Right lobe of liver (tissue), 6 donors: ENCODE measurements around the gene PRSS8. TPM values are rescaled to one million over a fixed set of nuclear protein-coding genes. Genes with fewer than 3 reads are reported as not detected.

Source experiments
- ATAC-seq, 4 donors: fragments of 200-7000 bp; cut with Tn5 transposase; one replicate each; pipeline ENCODE4 v1.9.1; 2020; ENCODE audit warnings: mild to moderate bottlenecking in 4 of 4, moderate library complexity in 4 of 4
- DNase-seq, 3 donors: peaks; one replicate each; pipeline ENCODE4 v3.0.0-alpha.2; 2020
- H3K27ac ChIP-seq, 3 donors: fragments of 200-600 bp; one replicate each; pipeline ENCODE4 v1.8.0; 2022
- H3K27me3 ChIP-seq, 2 donors: fragments of 200-600 bp; one replicate each; pipeline ENCODE4 v1.8.0; 2022
- H3K36me3 ChIP-seq, 4 donors: fragments of 200-600 bp; sonication (generic) in 1 of 4; one replicate each; pipeline versions ENCODE4 v1.5.1 to v1.8.0; 2017 to 2022; ENCODE audit warnings: control low read depth in 1 of 4
- H3K4me1 ChIP-seq, 4 donors: fragments of 200-600 bp; sonication (generic) in 1 of 4; one replicate each; pipeline versions ENCODE4 v1.5.1 to v1.8.0; 2017 to 2022; ENCODE audit warnings: control low read depth in 1 of 4
- H3K4me3 ChIP-seq, 3 donors: fragments of 200-600 bp; one replicate each; pipeline ENCODE4 v1.8.0; 2022
- H3K9me3 ChIP-seq, 4 donors: fragments of 200-600 bp; sonication (generic) in 1 of 4; one replicate each; pipeline versions ENCODE4 v1.5.1 to v1.8.0; 2017 to 2022; ENCODE audit warnings: control low read depth in 1 of 4
- POLR2A ChIP-seq: fragments of 450-650 bp; IDR thresholded peaks from one replicate; pipeline ENCODE4 v1.6.1; 2017; ENCODE audit warnings: antibody characterized with exemption, mild to moderate bottlenecking
- WGBS: methylation state at CpG from one replicate; pipeline ENCODE4 v1.1.6; 2018; ENCODE audit warnings: low coverage, low lambda C conversion rate; ENCODE audit not compliant: insufficient coverage; ENCODE audit errors: missing lambda C conversion rate; 5-methylcytosine and 5-hydroxymethylcytosine counted together
- intact Hi-C, 2 donors: fragments of 100-400 bp; cut with DNase I; formaldehyde crosslinking; loops; one replicate each; pipeline versions ENCODE4 v1.11.2 to v1.14.1; 2022
- total RNA-seq, 6 experiments: library from RNA; depleted of rRNA in 2 of 6; stranded (reverse); fragments of >200 nt in 2 of 6; fragmentation: NEBNext Ultra II Directional in 3 of 6; extraction: Animal tissue kit (Norgen Biotek cat#: 25700) in 3 of 6; gene quantifications; one replicate each; pipeline versions ENCODE4 v1.1.0 to v1.2.4, GENCODE V29; 2016 to 2023
- TF ChIP-seq, protein P1 (sequence below), 4 donors: fragments of 200-600 bp in 3 of 4; fragments of 450-650 bp in 1 of 4; IDR thresholded peaks; one replicate each; pipeline versions ENCODE4 v1.5.1 to v1.8.0; 2016 to 2022; ENCODE audit warnings: antibody characterized with exemption in 4 of 4, mild to moderate bottlenecking in 2 of 4
- donor health status: DM: no; HTN: yes; CAD: no.
- donor health status: DM: no; HTN: no; CAD: no.
- donor health status: DM: no; HTN: no; CAD: no.
- donor health status: DM: no; HTN: yes; CAD: no.
- donor health status: DM: no; HTN: yes; CAD: no.

The PRSS8 gene
- total RNA-seq, 6 experiments from 2014 or later = 5.6 to 20.0 (median 13.1) TPM

DNA sequence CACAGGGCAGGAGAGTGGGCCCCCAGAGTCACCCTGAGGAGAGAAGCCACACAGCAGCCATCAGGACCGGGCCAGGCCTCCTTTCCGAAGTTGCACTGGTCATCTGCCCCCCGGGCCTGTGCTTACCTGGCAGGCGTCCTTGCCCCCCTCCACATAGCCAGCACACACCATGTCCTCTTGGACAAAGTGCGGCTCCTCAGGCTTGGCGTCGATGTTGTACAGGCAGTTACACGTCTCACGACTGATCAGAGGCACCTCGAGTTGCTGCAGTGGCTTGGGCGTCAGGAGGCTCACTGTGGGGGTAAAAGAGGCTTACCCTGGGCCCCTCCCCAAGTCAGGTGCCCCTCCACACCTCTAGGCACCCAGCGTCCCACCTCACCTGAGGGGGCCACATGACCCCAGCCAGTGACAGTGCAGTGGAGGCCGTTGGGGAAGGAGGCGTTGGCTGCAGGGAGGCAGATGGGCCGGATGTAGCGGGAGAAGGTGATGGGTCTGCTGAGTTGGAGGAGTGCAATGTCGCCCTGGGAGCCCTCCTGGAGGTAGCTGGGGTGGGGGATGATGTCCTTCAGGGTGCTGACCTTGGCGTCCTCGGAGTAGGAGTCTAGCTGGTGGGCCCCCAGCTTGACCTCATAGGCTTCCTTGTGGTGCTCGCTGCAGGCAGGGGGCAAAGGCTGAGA is 3.1 kb downstream of the PRSS8 start:
- peaks cover 0 to 2% (median 0%) of the 10 kb centered on the region in 4 donors for H3K4me1 ChIP-seq
- ATAC-seq (no peak), DNase-seq (no peak)
- H3K4me3 ChIP-seq = no peak overlapping the region
- no peaks in the 10 kb centered on the region for H3K27me3 ChIP-seq
- H3K36me3 ChIP-seq = peaks cover 0 to 19% (median 0%) of the 10 kb centered on the region in 4 donors
- intact Hi-C loops = no loop called here
- no CpG with 5 or more reads among the region's 20 CpGs for WGBS
- TF ChIP-seq, protein P1, sequence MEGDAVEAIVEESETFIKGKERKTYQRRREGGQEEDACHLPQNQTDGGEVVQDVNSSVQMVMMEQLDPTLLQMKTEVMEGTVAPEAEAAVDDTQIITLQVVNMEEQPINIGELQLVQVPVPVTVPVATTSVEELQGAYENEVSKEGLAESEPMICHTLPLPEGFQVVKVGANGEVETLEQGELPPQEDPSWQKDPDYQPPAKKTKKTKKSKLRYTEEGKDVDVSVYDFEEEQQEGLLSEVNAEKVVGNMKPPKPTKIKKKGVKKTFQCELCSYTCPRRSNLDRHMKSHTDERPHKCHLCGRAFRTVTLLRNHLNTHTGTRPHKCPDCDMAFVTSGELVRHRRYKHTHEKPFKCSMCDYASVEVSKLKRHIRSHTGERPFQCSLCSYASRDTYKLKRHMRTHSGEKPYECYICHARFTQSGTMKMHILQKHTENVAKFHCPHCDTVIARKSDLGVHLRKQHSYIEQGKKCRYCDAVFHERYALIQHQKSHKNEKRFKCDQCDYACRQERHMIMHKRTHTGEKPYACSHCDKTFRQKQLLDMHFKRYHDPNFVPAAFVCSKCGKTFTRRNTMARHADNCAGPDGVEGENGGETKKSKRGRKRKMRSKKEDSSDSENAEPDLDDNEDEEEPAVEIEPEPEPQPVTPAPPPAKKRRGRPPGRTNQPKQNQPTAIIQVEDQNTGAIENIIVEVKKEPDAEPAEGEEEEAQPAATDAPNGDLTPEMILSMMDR (IDR thresholded peaks at IDR 0.05) = no peak
- no peak for TF ChIP-seq POLR2A
- H3K27ac ChIP-seq = no peak overlapping the region
- H3K9me3 ChIP-seq = no peaks in the 10 kb centered on the region

DNA sequence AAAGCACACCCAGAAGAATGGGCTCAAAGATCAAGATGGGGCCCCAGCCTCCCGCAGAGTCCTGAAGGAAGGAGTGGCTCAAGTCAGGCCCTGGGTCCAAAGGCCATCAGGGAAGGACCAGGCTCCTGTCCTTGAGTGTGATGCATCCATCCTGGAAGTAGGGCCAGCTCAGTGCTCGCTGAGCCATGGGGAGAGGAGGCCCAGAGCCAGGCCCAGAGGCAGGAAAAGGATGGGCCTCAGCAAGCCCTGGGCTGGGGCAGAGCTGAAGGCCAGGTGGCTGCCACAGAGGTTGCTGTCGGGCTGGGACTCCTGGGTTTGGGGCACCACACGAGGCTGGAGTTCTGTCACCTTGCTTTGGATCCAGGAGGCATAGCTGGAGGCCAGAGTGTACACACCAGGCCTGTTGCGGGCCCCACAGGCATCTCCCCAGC is 3.7 kb downstream of the PRSS8 start:
- H3K9me3 ChIP-seq = no peaks in the 10 kb centered on the region
- no peaks in the 10 kb centered on the region for H3K27me3 ChIP-seq
- H3K4me3 ChIP-seq = no peak overlapping the region
- DNase-seq = no peak
- no peak for ATAC-seq
- intact Hi-C loops = no loop called here
- peaks cover 0 to 2% (median 0%) of the 10 kb centered on the region in 4 donors for H3K4me1 ChIP-seq
- H3K27ac ChIP-seq = no peak overlapping the region
- no CpG with 5 or more reads among the region's 5 CpGs for WGBS
- TF ChIP-seq, protein P1 (IDR thresholded peaks at IDR 0.05) = no peak
- H3K36me3 ChIP-seq = peaks cover 0 to 25% (median 3%) of the 10 kb centered on the region in 4 donors

DNA sequence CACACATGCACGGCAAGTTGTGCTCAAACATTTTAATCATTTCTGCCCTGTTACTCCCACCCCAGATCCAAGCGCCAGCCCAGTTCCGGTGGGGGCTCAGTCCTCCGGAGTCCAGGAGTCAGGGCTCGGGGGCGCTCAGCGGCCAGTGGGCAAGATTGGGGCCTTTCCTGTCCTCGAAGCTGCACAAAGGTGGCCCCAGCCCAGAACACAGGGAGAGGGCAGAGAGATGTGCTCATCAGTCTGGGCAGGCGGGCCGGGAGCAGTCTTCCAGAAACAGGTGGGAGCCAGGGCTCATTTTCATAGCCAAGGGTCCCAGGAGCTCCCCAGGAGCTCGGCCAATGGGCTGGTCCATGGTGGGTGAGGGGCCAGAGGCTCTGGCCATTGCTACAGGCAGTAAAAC is 4.1 kb downstream of the PRSS8 start:
- Histone ChIP-seq H3K36me3 (peaks cover 0 to 27% (median 3%) of the 10 kb centered on the region in 4 donors), H3K27ac (no peak overlapping the region), H3K9me3 (no peaks in the 10 kb centered on the region), H3K27me3 (no peaks in the 10 kb centered on the region), H3K4me1 (peaks cover 0 to 2% (median 0%) of the 10 kb centered on the region in 4 donors), H3K4me3 (no peak overlapping the region)
- ATAC-seq (no peak), DNase-seq (no peak)
- WGBS = 97% methylated on average over 11 of the region's 11 CpGs
- TF ChIP-seq, protein P1 (IDR thresholded peaks at IDR 0.05) = no peak
- TF ChIP-seq POLR2A = no peak
- intact Hi-C loops = no loop called here

DNA sequence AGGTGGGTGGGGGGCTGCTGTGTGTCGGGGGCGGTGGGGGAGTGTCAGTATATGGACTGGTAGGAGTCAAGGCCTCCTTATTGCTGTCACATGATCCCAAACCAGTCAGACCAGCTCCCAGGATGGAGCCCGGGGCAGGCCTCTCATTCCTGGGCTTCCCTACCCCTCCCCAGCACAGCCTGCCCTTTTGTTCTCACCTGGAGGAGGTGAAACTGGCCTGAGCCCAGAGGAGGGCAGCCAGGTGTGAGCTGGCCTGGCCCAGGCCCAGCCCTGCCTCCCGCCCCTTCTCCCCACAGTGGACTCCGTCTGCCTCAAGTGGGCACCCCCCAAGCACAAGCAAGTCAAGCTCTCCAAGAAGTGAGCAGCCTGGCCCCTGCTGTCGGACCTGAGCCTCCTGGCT is 4.6 kb downstream of the PRSS8 start:
- Histone ChIP-seq H3K9me3 (no peaks in the 10 kb centered on the region), H3K27me3 (no peaks in the 10 kb centered on the region), H3K4me3 (no peak overlapping the region), H3K27ac (no peak overlapping the region), H3K36me3 (peaks cover 0 to 27% (median 3%) of the 10 kb centered on the region in 4 donors), H3K4me1 (peaks cover 0 to 2% (median 0%) of the 10 kb centered on the region in 4 donors)
- TF ChIP-seq, protein P1 (IDR thresholded peaks at IDR 0.05) = no peak
- no peak for TF ChIP-seq POLR2A
- no peak for DNase-seq
- intact Hi-C loops = no loop called here
- WGBS = no CpG with 5 or more reads among the region's 6 CpGs
- peak in 1 of 4 donors; percentile 19 for ATAC-seq
